Body of pancreas (tissue), 4 donors: ENCODE data around the gene DNAJB5.

ENCODE experiments used
- CTCF ChIP-seq, 7 experiments: fragments of 450-650 bp in 4 of 7; fragments of 200-600 bp in 3 of 7; sonication (generic) in 3 of 7; IDR thresholded peaks; one replicate each; pipeline ENCODE4 v1.5.1; 2016 to 2019; ENCODE audit warnings: antibody characterized with exemption in 7 of 7
- POLR2A ChIP-seq, 3 donors: fragments of 450-650 bp; IDR thresholded peaks; one replicate each; pipeline ENCODE4 v1.6.1; 2016; ENCODE audit warnings: antibody characterized with exemption in 3 of 3, mild to moderate bottlenecking in 2 of 3

- TF ChIP-seq CTCF (IDR thresholded peaks at IDR 0.05) (no peak), POLR2A (IDR thresholded peaks at IDR 0.05) (no peak)
Observed at GRCh38 chr9:34992376-34992951, 2.9 kb downstream of the DNAJB5 start.
